Fibroblast of the aortic adventitia (primary cell): Measurements from ENCODE around the gene PRKCH. TPM values are rescaled to one million over a fixed set of nuclear protein-coding genes. Genes with fewer than 3 reads are reported as not detected.

Source experiments
- DNase-seq: peaks from one replicate; pipeline ENCODE4 v3.0.0-alpha.2; 2010; ENCODE audit warnings: low read depth
- H3K4me3 ChIP-seq: 2 replicates; pipeline ENCODE4 v1.5.1; 2011; ENCODE audit warnings: low read depth, mild to moderate bottlenecking, control low read depth, low read length, moderate library complexity
- total RNA-seq: library from RNA; depleted of rRNA; stranded (reverse); fragments of >200 nt; gene quantifications from 2 replicates; pipeline ENCODE4 v1.2.3, GENCODE V29; 2012; ENCODE audit warnings: low replicate concordance
- TF ChIP-seq, protein P1 (sequence below): IDR thresholded peaks from 2 replicates; pipeline ENCODE4 v1.5.1; 2011; ENCODE audit warnings: mild to moderate bottlenecking, low read length, control low read depth, inconsistent platforms; ENCODE audit not compliant: insufficient read depth

PRKCH gene
- total RNA-seq, 1 donor, result 4.2 TPM

DNA sequence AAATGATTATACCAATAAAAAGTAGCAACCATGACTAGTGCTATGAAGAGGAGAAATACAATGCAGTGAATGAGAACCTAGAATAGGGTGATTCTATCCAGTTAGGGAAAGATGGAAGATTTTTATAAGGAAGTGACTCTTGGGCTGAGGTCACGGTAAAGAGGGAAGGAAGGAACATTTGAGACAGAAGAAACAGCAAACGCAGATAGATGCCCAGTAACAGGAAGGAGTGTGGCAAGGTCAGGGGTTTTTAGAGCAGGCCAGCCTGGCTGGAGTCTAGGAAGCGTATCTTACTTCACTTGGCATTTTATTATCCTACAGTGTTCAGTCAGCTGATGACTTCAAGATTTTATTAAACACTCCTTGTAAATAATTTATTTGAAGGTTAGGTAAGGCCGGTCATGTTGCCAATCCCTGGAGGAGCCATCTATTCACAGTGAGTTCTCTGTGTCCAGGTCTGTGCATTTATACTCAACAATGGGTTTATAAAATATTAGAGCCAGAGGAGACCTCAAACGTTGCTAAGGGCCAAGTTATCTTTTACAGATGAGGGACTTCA lies 170.6 kb downstream of the PRKCH start:
- TF ChIP-seq, protein P1, sequence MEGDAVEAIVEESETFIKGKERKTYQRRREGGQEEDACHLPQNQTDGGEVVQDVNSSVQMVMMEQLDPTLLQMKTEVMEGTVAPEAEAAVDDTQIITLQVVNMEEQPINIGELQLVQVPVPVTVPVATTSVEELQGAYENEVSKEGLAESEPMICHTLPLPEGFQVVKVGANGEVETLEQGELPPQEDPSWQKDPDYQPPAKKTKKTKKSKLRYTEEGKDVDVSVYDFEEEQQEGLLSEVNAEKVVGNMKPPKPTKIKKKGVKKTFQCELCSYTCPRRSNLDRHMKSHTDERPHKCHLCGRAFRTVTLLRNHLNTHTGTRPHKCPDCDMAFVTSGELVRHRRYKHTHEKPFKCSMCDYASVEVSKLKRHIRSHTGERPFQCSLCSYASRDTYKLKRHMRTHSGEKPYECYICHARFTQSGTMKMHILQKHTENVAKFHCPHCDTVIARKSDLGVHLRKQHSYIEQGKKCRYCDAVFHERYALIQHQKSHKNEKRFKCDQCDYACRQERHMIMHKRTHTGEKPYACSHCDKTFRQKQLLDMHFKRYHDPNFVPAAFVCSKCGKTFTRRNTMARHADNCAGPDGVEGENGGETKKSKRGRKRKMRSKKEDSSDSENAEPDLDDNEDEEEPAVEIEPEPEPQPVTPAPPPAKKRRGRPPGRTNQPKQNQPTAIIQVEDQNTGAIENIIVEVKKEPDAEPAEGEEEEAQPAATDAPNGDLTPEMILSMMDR, result no peak
- H3K4me3 ChIP-seq, result no peak overlapping the region
- no peak for DNase-seq

DNA sequence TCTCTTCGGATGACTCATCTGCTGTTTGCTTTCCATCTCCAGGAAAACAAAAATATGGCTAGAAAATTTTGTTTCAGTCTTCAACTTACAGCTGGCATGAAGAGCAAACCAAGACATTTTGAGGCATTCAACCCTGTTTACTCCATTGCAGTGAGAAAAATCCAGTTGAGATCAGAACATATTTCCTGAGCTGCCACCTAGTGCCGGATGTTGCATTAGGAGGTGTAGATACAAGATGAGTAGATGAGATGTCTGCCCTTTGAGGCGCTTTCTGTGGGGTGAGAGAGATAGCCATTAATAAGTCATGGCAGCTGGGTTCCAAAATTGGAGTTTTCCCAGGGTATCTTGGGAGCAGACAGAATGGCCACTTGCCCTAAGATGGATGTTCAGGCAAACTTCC lies 171.1 kb downstream of the PRKCH start:
- DNase-seq, result no peak
- no peak overlapping the region for H3K4me3 ChIP-seq

DNA sequence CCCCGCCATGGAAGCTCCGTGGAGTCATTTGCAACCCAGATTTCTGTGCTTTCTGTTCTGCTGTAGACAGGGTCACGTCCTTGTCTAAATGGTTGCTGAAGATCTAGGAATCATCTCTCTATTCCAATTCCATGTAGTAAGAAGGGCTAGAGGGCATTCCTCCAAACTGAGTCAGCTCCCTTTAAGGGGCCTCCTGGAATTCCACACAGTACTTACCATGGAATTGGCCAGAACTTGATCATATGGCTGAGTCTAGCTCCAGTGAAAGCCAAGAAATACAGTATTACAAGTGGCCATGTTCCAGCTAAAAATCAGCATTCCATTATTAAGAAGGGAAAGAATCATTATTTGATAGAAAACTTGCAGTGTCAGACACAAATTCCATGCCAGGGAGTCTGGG lies 171.9 kb downstream of the PRKCH start:
- DNase-seq, result peak; percentile 98
- H3K4me3 ChIP-seq, result peak overlapping the region; percentile 19
- TF ChIP-seq, protein P1, result no peak

More for the DNA sequence above, 171.1 kb downstream of the PRKCH start:
- TF ChIP-seq, protein P1, result no peak

DNA sequence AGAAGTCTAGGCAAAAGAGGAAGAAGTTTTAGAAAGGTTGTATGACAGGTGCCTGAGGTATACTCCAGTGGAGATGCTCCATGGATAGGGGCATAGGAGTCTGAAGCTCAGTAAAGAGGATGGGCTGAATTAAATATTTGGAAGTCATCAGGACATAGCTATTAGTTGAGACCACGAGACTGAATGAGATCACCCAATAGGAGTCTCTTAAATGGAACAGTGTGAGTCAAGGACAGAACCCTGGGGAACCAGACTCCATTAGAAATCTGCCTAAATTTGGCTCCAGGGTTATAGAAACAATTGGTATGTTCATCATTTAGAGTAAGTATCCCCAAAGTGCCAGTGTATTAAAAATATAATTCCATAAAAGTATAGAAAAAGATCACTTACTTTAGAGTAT lies 172.6 kb downstream of the PRKCH start:
- no peak overlapping the region for H3K4me3 ChIP-seq
- no peak for DNase-seq
- TF ChIP-seq, protein P1, result no peak

- no peak for DNase-seq
- TF ChIP-seq, protein P1, result no peak
- H3K4me3 ChIP-seq, result no peak overlapping the region
Observed at GRCh38 chr14:61495809-61496208, 174.4 kb downstream of the PRKCH start.

DNA sequence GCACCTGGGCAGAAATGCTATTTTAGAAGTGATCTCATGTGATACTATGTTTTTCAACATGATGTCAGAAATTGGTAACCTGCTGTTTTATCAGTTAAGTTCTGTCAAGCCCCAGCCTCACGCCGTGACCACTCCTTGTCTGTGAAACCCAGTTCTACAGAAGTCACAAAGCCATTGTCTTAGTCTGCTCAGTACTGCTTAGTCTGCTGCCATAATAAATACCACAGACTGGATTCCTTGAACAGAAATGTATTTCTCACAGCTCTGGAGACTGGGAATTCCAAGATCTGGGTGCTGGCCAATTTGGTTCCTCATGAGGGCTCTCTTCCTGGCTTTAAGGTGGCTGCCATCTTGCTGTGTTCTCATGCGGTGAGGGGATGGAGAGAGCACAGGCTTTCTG lies 176.9 kb downstream of the PRKCH start:
- peak; percentile 60 for DNase-seq
- no peak overlapping the region for H3K4me3 ChIP-seq
- TF ChIP-seq, protein P1, result no peak

- H3K4me3 ChIP-seq, result no peak overlapping the region
- TF ChIP-seq, protein P1, result no peak
- DNase-seq, result peak; percentile 83
Observed at GRCh38 chr14:61498811-61499210, 177.4 kb downstream of the PRKCH start.
